IMR-90 (cell line): ENCODE measurements around the gene VSIG10L. TPM values are rescaled to one million over a fixed set of nuclear protein-coding genes. Genes with fewer than 3 reads are reported as not detected.

Experiments used
- ATAC-seq: fragments of 200-7000 bp; cut with Tn5 transposase; 2 replicates; pipeline ENCODE4 v1.9.1; 2020; ENCODE audit warnings: low read depth, mild to moderate bottlenecking, moderate library complexity
- BruUV-seq: library from RNA; stranded (reverse); fragments of 400-500 nt; replicated peaks from 2 replicates; lab custom pipeline; 2021; lab: Mats Ljungman, UMichigan
- CTCF ChIA-PET: fragments of 300-600 bp; formaldehyde crosslinking; extraction: SDS; loops from one replicate; lab custom pipeline; 2021; ENCODE audit warnings: antibody characterized with exemption; lab: Yijun Ruan, JAX
- POLR2A ChIA-PET: fragments of 300-600 bp; sonication (Branson Sonifier 250); formaldehyde crosslinking; loops from one replicate; lab custom pipeline; 2022; ENCODE audit warnings: antibody characterized with exemption; ENCODE audit not compliant: unreplicated experiment; lab: Charles Lee
- DNase-seq: peaks from one replicate; pipeline ENCODE4 v3.0.0; 2013
- H2AFZ ChIP-seq: replicated peaks from 2 replicates; pipeline ENCODE3; 2013; ENCODE audit warnings: low read length, mild to moderate bottlenecking; ENCODE audit not compliant: poor library complexity
- H2AK5ac ChIP-seq: 2 replicates; pipeline ENCODE4 v1.6.1; 2013; ENCODE audit warnings: low read depth, low read length, inconsistent platforms
- H2AK9ac ChIP-seq: replicated peaks from 2 replicates; pipeline ENCODE3; 2013; ENCODE audit warnings: mild to moderate bottlenecking, low read depth, low read length, moderate library complexity; ENCODE audit not compliant: poor library complexity
- H2BK120ac ChIP-seq: 2 replicates; pipeline ENCODE4 v1.6.1; 2013; ENCODE audit warnings: low read depth, low read length, inconsistent platforms
- H2BK15ac ChIP-seq: 3 replicates; pipeline ENCODE4 v1.6.1; 2013; ENCODE audit warnings: low read depth, low read length, inconsistent platforms
- H2BK20ac ChIP-seq: 2 replicates; pipeline ENCODE4 v1.6.1; 2013; ENCODE audit warnings: low read depth, mild to moderate bottlenecking, inconsistent platforms, low read length, moderate library complexity
- H2BK5ac ChIP-seq: 2 replicates; pipeline ENCODE4 v1.6.1; 2013; ENCODE audit warnings: mild to moderate bottlenecking, low read depth, low read length, inconsistent platforms; ENCODE audit not compliant: poor library complexity, severe bottlenecking
- H3K14ac ChIP-seq: replicated peaks from 2 replicates; pipeline ENCODE4 v1.6.1; 2013; ENCODE audit warnings: low read depth, low read length, inconsistent platforms
- H3K18ac ChIP-seq: 2 replicates; pipeline ENCODE4 v1.6.1; 2013; ENCODE audit warnings: low read depth, low read length, control low read depth
- H3K23ac ChIP-seq: 2 replicates; pipeline ENCODE4 v1.6.1; 2013; ENCODE audit warnings: low read depth, low read length, inconsistent platforms
- H3K27ac ChIP-seq: 2 replicates; pipeline ENCODE4 v1.5.1; 2013; ENCODE audit warnings: mild to moderate bottlenecking, control low read depth, low read length; ENCODE audit not compliant: insufficient read depth
- H3K27me3 ChIP-seq: 2 replicates; pipeline ENCODE4 v1.6.1; 2013; ENCODE audit warnings: low read length; ENCODE audit not compliant: control insufficient read depth, insufficient read depth
- H3K36me3 ChIP-seq: 2 replicates; pipeline ENCODE4 v1.6.1; 2013; ENCODE audit warnings: low read length, mixed read lengths; ENCODE audit not compliant: control insufficient read depth, insufficient read depth
- H3K4ac ChIP-seq: 2 replicates; pipeline ENCODE4 v1.6.1; 2013; ENCODE audit warnings: low read depth, low read length, inconsistent platforms
- H3K4me1 ChIP-seq: 2 replicates; pipeline ENCODE4 v1.6.1; 2013; ENCODE audit warnings: low read length, mixed read lengths; ENCODE audit not compliant: control insufficient read depth, insufficient read depth
- H3K4me2 ChIP-seq: 2 replicates; pipeline ENCODE4 v1.6.1; 2013; ENCODE audit warnings: low read depth, mild to moderate bottlenecking, control low read depth, low read length, moderate library complexity
- H3K4me3 ChIP-seq: 2 replicates; pipeline ENCODE4 v1.5.1; 2013; ENCODE audit warnings: low read depth, mild to moderate bottlenecking, control low read depth, low read length, moderate library complexity; ENCODE audit not compliant: insufficient read depth
- H3K56ac ChIP-seq: 2 replicates; pipeline ENCODE4 v1.6.1; 2013; ENCODE audit warnings: low read length, inconsistent platforms; ENCODE audit not compliant: insufficient read depth; ENCODE audit errors: extremely low read depth
- H3K79me1 ChIP-seq, 2 experiments: 2 replicates each; pipeline ENCODE4 v1.6.1; 2013; ENCODE audit warnings: low read length in 2 of 2, inconsistent platforms in 1 of 2, low read depth in 1 of 2
- H3K9ac ChIP-seq: 2 replicates; pipeline ENCODE4 v1.6.1; 2013; ENCODE audit warnings: low read depth, low read length, control low read depth
- H3K9me1 ChIP-seq: 2 replicates; pipeline ENCODE4 v1.6.1; 2013; ENCODE audit warnings: low read length, inconsistent platforms; ENCODE audit not compliant: insufficient read depth
- H3K9me3 ChIP-seq: 2 replicates; pipeline ENCODE4 v1.6.1; 2013; ENCODE audit warnings: low read length; ENCODE audit not compliant: control insufficient read depth, insufficient read depth
- H4K20me1 ChIP-seq: 2 replicates; pipeline ENCODE4 v1.6.1; 2013; ENCODE audit warnings: low read length, inconsistent platforms; ENCODE audit not compliant: insufficient read depth
- H4K5ac ChIP-seq: 2 replicates; pipeline ENCODE4 v1.6.1; 2013; ENCODE audit warnings: mild to moderate bottlenecking, low read depth, low read length, control low read depth
- H4K8ac ChIP-seq, 2 experiments: 2 replicates each; pipeline ENCODE4 v1.6.1; 2013; ENCODE audit warnings: low read depth in 2 of 2, low read length in 2 of 2, control low read depth in 1 of 2, inconsistent platforms in 1 of 2
- H4K91ac ChIP-seq: 2 replicates; pipeline ENCODE4 v1.6.1; 2013; ENCODE audit warnings: low read depth, low read length, inconsistent platforms; ENCODE audit not compliant: insufficient read depth
- CEBPB ChIP-seq: IDR thresholded peaks from 2 replicates; pipeline ENCODE4 v1.6.1; 2012; ENCODE audit warnings: low read depth, low read length, improper control_type of control experiment
- MAZ ChIP-seq: IDR thresholded peaks from 2 replicates; pipeline ENCODE4 v1.6.1; 2012; ENCODE audit warnings: low read depth, mild to moderate bottlenecking, low read length, improper control_type of control experiment, moderate library complexity, borderline replicate concordance
- MXI1 ChIP-seq: IDR thresholded peaks from 2 replicates; pipeline ENCODE4 v1.6.1; 2012; ENCODE audit warnings: low read depth, mild to moderate bottlenecking, low read length, moderate library complexity, borderline replicate concordance
- NFE2L2 ChIP-seq: fragments of 150-350 bp; IDR thresholded peaks from 2 replicates; pipeline ENCODE4 v1.6.1; 2016; ENCODE audit warnings: low read depth, mild to moderate bottlenecking, low read length
- RFX5 ChIP-seq: IDR thresholded peaks from 2 replicates; pipeline ENCODE4 v1.8.0; 2012; ENCODE audit warnings: low read depth, mild to moderate bottlenecking, low read length, moderate library complexity
- WGBS, 2 experiments: methylation state at CpG; one replicate each; pipeline versions ENCODE4 v1.1.5 to v1.1.7; 2013; ENCODE audit warnings: missing lambda C conversion rate in 2 of 2; ENCODE audit not compliant: insufficient read length in 1 of 2; ENCODE audit errors: extremely low coverage in 2 of 2; 5-methylcytosine and 5-hydroxymethylcytosine counted together
- dilution Hi-C: fragments of 300-500 bp; cut with HindIII; formaldehyde crosslinking; loops from one replicate; pipeline ENCODE4 v1.14.3; 2018; ENCODE audit warnings: low sequenced_read_pairs; ENCODE audit not compliant: unreplicated experiment
- in situ Hi-C: fragments of 300-500 bp; cut with MboI; formaldehyde crosslinking; loops from 3 replicates; pipeline ENCODE4 v1.14.3; 2019; ENCODE audit warnings: low sequenced_read_pairs, inconsistent platforms, mixed read lengths
- intact Hi-C: fragments of 100-400 bp; cut with micrococcal nuclease; formaldehyde crosslinking; loops from 2 replicates; pipeline ENCODE4 v1.10.0; 2022
- polyA plus RNA-seq, 3 experiments: library from polyadenylated mRNA; depleted of rRNA; stranded (reverse); fragments of >200 nt; gene quantifications; 2 replicates each; pipeline ENCODE4 v1.2.3, GENCODE V29; 2012; ENCODE audit warnings: low replicate concordance in 1 of 3
- total RNA-seq: library from RNA; depleted of rRNA; stranded (reverse); fragments of >200 nt; gene quantifications from 2 replicates; pipeline ENCODE4 v1.2.3, GENCODE V29; 2012
- TF ChIP-seq, protein P1 (sequence below): conservative IDR thresholded peaks from 2 replicates; pipeline ENCODE4 v1.5.1; 2012; ENCODE audit warnings: mild to moderate bottlenecking, low read depth, low read length, improper control_type of control experiment
- TF ChIP-seq, protein P2 (sequence below): fragments of 150-350 bp; IDR thresholded peaks from 2 replicates; pipeline ENCODE4 v1.6.1; 2017; ENCODE audit warnings: mild to moderate bottlenecking, antibody characterized with exemption, low read length, low read depth
- TF ChIP-seq, protein P3 (sequence below): fragments of 150-350 bp; IDR thresholded peaks from 2 replicates; pipeline ENCODE4 v1.6.1; 2016; ENCODE audit warnings: low read depth, mild to moderate bottlenecking, low read length, moderate library complexity, borderline replicate concordance

VSIG10L gene
- total and polyA plus RNA-seq, 2 of the 4 experiments (the other 2 are of a cell fraction), result 0.18 to 1.2 TPM

DNA sequence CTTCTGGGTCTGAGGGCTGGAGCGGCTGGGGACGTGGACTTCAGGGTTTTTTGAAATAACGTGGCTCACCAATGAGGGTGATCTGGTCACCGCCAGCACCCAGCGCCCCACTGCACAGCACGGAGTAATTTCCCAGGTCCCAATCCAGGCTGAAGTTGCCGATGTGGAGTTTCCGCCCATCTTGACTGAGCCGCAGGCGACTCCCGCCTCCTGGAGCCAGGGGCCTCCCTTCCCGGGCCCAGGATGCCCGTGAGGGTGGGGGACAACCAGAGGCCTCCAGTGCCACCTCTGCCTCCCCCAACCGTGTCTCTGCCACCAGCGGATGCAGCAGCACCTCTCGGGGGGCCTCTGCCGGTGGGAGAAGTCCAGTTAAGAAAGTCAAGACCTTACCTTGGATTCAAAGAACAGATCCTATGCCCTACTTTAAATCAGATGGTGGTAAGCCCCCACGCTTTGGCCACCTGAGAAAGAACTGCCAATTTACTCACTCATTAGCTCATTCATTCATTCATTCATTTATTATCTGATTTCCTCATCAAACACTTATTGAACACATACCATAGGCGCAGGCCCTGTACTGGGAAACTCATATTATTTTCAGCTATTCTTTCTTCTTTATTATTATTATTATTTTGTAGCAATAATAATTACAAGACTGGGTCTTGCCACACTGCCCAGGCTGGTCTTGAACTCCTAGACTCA, 3.9 kb downstream of the VSIG10L start (continued):
- no peak for TF ChIP-seq RFX5

DNA sequence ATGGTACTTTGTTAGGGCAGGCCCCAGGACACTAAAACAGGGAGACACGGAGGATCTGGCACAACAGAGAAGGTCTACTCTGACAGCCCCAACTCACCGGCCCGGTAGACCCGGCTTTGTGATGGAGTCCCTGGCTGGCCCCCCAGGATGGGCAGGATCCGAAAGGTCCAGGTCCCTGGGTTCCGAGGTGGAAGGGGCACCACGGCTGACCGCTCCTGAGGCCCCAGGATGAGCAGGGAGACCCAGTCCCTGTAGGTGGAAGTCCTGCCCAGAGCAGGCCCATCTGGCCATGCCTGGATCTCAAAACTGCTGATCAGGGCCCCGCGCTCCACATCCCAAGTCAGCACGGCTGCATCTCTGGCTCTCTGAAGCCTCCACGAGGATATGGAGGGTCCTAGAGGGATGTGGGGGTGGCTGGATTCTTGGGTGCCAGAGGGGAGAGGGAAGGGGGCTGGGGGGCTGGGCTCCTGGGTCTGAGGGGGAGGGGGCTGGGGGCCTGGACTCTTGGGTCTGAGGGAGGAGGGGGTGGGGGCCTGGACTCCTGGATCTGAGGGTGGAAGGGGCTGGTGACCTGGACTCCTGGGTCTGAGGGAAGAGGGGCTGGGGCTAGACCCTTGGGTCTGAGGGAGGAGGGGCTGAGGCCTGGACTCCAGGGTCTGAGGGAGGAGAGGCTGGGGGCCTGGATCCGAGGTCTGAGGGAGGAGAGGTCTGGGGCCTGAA, 4.6 kb downstream of the VSIG10L start:
- no peak overlapping the region for H3K4me2 ChIP-seq
- no peak overlapping the region for H3K4ac ChIP-seq
- ATAC-seq (no peak), DNase-seq (no peak)
- dilution Hi-C loops (no loop called here), intact Hi-C loops (loop anchor here (5.0 kb wide), 2 partner anchors 85 to 440 kb away; no protein-coding TSS in a partner anchor), in situ Hi-C loops (no loop called here)
- H3K18ac ChIP-seq, result no peak overlapping the region
- H3K9ac ChIP-seq, result no peak overlapping the region
- no peaks in the 10 kb centered on the region for H4K20me1 ChIP-seq
- H3K14ac ChIP-seq, result no peak overlapping the region
- H3K27ac ChIP-seq, result no peak overlapping the region
- no peak overlapping the region for H2BK15ac ChIP-seq
- no peaks in the 10 kb centered on the region for H3K9me3 ChIP-seq
- H2AK9ac ChIP-seq, result no peak overlapping the region
- no peak overlapping the region for H3K4me3 ChIP-seq
- no peak overlapping the region for H4K91ac ChIP-seq
- H2AFZ ChIP-seq, result no peak overlapping the region
- BruUV-seq, result no TSS peak
- no peak overlapping the region for H2BK20ac ChIP-seq
- H3K9me1 ChIP-seq, result 0 out of 2 replicates have a peak, but pooled peaks cover 4% of the 10 kb centered on the region
- H3K27me3 ChIP-seq, result no peaks in the 10 kb centered on the region
- no peak overlapping the region for H4K8ac ChIP-seq
- WGBS, 2 experiments, result 93% methylated on average over 6 of the region's 13 CpGs; no CpG with 5 or more reads in 1 of the 2 experiments
- TF ChIP-seq MXI1 (no peak), NFE2L2 (no peak), CEBPB (no peak), MAZ (no peak)
- TF ChIP-seq, protein P1, sequence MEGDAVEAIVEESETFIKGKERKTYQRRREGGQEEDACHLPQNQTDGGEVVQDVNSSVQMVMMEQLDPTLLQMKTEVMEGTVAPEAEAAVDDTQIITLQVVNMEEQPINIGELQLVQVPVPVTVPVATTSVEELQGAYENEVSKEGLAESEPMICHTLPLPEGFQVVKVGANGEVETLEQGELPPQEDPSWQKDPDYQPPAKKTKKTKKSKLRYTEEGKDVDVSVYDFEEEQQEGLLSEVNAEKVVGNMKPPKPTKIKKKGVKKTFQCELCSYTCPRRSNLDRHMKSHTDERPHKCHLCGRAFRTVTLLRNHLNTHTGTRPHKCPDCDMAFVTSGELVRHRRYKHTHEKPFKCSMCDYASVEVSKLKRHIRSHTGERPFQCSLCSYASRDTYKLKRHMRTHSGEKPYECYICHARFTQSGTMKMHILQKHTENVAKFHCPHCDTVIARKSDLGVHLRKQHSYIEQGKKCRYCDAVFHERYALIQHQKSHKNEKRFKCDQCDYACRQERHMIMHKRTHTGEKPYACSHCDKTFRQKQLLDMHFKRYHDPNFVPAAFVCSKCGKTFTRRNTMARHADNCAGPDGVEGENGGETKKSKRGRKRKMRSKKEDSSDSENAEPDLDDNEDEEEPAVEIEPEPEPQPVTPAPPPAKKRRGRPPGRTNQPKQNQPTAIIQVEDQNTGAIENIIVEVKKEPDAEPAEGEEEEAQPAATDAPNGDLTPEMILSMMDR, result no peak
- TF ChIP-seq, protein P2, sequence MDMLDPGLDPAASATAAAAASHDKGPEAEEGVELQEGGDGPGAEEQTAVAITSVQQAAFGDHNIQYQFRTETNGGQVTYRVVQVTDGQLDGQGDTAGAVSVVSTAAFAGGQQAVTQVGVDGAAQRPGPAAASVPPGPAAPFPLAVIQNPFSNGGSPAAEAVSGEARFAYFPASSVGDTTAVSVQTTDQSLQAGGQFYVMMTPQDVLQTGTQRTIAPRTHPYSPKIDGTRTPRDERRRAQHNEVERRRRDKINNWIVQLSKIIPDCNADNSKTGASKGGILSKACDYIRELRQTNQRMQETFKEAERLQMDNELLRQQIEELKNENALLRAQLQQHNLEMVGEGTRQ, result no peak
- TF ChIP-seq, protein P3, sequence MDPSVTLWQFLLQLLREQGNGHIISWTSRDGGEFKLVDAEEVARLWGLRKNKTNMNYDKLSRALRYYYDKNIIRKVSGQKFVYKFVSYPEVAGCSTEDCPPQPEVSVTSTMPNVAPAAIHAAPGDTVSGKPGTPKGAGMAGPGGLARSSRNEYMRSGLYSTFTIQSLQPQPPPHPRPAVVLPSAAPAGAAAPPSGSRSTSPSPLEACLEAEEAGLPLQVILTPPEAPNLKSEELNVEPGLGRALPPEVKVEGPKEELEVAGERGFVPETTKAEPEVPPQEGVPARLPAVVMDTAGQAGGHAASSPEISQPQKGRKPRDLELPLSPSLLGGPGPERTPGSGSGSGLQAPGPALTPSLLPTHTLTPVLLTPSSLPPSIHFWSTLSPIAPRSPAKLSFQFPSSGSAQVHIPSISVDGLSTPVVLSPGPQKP, result no peak
- H3K36me3 ChIP-seq, result no peaks in the 10 kb centered on the region
- POLR2A ChIA-PET, result no interaction called here
- H3K23ac ChIP-seq, result no peak overlapping the region
- CTCF ChIA-PET, result no interaction called here
- no peak overlapping the region for H3K56ac ChIP-seq
- H2AK5ac ChIP-seq, result no peak overlapping the region
- H4K5ac ChIP-seq, result no peak overlapping the region
- no peak overlapping the region for H2BK5ac ChIP-seq
- no peaks in the 10 kb centered on the region for H3K4me1 ChIP-seq
- no peak overlapping the region for H2BK120ac ChIP-seq
- no peaks in the 10 kb centered on the region for H3K79me1 ChIP-seq
